NCI-H2171 treated with DMSO at 0.1 percent for 48 hours (cell line): ENCODE data around the gene AACS.
A peak's percentile ranks its signal among the peaks of the same experiment; 100 is the strongest.
"Not testable (repeated sequence)": the region's sequence is repeated elsewhere in the genome, so short reads cannot be mapped to it uniquely, and the experiment has no call there.

Source experiments
- DNase-seq: peaks from one replicate; lab custom pipeline; 2025; lab: John Stamatoyannopoulos, UW

AACS gene

DNA sequence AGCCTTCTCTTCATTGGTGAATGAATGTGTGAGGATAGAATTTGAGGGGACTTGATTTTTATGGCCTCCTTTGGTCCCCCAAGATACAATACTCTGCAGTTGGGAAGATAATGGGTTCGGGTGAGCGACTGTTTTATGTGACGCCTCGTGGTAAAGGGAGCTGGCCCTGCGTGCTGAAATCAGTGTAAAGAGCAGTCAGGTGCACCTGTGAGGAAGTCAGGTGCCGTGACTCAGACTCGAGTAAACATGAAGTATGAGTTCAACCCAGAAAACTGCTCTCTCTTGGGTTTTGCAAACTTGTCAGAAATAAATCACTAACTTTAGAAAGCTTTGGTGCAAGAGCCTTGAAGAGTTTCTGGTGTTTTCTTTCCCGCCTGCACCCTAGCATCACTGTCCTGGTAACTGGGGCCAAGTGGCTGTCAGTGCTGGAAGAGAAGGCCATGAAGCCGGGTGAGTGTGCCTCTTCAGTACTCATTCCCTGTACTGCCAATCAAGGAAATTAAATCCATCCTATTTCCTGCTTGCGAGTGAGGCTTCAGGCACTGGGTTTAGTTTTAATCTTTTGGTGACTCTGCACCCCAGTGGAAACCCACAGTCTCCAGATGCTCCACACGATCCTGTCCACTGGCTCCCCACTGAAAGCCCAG lies 59.2 kb downstream of the AACS start:
- no peak for DNase-seq

DNA sequence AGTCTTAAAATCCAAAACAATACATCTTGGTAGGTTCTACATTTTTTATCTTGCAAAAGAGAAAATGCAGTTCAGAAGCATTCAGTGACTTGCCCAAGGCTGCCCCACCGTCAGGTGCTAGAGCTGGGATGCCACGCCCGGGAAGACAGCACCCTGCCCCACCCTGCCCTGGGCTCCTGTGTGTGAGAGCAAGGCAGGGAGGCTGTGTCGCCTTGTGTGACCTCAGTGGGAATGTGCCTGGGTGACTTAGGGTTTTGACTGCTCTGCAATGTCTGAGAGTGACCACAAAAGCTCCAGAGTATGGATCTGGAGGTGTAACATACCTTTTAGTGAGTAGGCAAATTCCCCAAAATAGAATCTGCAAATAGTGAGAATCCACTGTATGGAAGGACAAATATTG lies 60.0 kb downstream of the AACS start:
- DNase-seq = no peak

DNA sequence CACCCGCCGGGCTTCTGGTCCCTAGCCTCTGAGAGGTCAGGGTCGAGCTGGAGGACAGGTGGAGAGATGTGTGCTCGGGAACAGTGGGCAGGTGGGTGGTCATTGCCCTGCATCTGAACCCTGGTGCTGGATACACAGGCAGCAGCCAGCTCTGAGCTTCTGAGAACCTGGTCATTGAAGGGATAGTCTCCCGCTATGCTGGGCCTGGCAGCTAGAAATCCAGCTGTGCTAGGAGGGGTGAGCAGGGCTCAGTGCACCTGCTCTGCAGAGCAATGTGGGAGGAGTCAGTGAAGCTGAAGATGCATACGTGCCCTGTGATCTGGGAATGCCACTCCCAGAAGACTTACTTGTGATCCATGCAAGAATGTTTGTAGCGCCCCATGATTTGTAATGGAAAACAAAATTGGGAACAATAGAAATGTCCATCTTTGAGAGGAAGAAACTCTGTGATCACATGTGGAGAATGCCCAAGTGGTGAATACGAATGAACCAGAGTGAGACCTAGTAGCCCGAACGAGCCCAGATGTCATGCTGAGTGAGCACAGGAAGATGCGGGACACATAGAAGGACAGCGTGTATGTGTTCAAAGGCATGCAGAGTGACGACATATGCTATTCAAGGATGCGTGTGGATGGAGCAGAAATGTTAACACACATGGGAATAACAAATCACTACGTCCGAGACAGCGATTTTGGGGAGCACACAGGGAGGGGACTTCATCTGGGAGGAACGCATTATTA lies 63.4 kb downstream of the AACS start:
- DNase-seq = no peak

DNA sequence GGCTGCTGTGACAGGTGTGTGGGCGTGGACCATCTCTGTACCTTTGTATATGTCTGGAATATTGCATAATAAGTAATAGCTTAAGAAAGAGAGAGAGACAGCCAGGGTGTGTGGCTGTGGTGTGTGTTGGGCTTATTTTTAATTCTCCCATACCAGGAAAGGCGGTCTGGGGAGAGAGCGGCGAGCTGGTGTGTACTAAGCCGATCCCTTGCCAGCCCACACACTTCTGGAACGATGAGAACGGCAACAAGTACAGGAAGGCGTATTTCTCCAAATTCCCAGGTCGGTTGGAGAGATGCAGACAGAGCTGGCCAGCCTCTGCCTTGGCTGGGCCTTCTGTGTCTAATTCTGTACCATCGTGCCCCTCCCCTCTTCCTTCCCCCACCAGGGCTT lies 63.9 kb downstream of the AACS start:
- no peak for DNase-seq

DNA sequence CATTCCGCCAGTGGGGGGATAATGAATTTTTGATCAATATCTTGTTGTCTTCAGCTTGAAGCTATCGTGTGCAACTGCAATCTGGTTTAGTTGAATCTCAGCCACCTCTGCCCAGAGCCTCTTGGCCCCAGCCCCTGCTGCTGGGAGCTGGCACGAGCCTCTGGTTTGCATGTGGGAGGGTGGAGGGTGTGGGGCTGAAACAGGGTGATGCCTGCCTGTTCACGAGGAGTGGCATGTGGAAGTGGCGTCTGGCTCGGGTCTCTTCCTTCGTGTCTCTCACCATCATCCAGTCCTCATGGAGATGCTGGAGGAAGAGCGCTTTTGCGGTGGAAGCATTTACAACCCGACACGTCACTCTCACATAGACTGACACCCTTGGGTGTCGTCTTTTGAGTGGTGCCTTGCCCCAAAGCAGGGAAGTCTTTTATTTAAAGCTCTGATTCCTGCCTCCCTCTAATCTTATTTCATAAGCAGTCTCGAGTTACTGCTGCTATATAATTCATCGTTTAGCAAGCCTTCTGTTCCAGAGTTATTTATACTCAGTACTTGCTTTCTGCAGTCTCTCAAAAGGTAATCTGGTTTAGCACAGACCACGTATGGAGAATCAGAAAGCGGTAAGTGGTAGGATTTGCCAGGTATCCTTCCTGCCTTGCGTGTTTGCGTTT lies 64.5 kb downstream of the AACS start:
- no peak for DNase-seq

DNA sequence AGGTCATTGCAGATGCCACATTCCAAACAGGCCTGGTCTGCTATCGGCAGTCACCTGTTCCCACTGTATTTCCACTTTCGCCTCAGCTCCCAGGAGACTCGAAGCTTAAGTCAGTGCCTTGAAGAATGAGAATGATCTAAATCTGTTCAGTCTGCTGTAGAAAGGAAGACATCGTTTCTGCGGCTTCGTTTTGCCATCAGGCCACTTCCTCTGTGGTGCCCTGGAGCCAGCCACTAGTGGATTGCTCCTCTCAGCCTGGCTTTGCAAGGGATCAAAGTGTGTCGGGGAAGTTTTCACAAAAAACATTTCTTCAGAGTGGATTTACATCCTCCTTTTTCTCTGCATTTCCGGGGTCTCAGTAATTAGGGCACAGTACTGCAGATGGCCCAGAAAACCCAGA lies 66.7 kb downstream of the AACS start:
- no peak for DNase-seq

DNA sequence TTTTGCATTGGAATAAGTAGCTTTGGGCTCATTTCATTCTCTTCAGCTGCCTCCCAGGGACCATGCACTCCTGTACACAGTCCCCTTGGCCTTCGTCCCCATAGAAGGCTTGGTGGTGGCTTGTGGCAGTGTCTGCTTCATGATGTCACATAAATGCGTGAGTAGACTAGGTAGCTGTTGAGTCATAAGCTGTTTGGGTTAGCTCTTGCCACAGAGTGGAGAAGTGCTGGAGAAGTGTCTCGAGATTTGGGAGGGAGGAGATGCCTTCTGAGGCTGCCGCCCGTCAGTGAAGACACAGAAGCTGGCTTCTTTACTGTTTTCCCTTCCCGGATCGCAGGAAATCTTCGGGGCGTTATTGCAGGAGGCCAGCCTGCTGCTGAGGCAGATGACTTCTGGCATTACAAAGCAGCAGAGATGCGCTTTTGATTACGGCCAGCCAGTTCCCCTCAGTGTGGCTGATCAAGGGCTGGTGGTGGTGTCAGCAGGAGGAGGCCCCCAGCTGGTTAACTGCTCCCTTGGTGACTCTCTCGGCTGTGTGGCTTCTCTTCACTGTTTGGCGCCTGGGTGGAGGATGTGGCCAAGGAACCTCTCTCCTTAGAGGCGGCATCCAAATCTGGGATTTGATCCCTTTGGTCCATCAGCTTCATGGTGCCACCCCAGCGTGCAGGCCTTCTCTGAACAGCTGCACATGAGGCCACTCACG lies 67.6 kb downstream of the AACS start:
- no peak for DNase-seq

DNA sequence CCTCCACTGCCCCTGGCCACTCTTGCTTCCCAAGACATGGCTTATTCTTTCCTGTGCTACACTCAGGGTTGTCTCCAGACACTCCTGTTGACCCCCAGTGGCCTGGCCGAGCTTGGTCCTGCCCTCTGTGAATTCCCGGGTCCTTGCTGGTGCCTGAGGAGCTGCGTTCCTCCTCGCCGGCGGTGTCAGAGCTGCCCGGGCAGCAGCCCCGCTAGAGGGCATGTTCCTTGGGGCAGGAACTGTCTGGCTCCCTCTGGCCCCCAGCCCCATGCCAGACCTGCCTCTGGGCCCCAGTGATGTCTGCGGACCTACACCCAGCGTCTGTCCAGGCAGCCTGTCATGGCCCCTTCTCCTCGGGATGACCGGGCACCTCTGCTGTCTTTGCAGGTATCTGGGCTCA lies 68.4 kb downstream of the AACS start:
- DNase-seq = no peak

DNA sequence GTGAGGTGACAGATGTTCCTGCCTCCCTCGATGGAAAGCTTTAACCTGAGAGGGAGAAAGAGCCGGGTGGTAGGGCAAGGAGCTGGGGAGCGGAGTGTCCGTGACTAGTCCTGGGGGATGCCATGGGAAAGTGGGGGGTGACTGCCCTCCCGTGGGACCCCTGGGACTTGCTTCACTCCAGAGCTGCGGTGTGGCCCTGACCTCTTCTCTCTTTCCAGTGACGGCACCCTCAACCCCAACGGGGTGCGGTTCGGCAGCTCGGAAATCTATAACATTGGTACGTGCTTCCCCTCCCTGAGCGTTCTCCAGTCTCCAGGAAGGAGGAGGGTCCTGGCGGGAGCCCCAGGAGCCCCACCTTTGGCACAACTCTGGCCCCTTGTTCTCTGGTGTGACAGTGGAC lies 69.3 kb downstream of the AACS start:
- no peak for DNase-seq

DNA sequence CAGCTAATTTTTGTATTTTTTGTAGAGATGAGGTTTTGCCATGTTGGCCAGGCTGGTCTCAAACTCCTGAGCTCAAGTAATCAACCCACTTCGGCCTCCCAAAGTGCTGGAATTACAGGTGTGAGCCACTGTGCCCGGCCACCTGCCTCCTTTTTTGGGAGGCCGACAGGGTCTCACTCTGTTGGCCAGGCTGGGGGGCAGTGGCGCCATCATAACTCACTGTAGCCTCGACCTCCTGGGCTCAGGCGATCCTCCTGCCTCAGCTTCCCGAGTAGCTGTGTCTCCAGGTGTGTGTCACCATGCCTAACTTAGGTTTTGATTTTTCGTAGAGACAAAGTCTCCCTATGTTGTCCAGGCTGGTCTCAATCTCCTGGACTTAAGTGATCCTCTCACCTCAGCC lies 70.7 kb downstream of the AACS start:
- no peak for DNase-seq

DNA sequence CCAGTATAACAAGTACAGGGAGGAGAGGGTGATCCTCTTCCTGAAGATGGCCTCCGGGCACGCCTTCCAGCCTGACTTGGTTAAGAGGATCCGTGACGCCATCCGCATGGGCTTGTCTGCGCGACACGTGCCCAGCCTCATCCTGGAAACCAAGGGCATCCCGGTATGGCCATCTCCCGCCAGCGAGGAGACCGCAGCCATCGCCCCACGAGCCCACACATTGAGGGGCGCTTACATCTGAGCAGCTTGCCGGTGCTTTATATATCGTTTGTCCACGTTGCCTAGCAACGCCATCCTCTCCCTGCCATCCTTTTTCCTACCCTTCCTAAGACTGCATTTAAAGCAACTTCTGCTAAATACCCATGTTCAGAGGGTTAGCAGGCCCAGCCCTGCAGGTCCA lies 71.5 kb downstream of the AACS start:
- DNase-seq = no peak

DNA sequence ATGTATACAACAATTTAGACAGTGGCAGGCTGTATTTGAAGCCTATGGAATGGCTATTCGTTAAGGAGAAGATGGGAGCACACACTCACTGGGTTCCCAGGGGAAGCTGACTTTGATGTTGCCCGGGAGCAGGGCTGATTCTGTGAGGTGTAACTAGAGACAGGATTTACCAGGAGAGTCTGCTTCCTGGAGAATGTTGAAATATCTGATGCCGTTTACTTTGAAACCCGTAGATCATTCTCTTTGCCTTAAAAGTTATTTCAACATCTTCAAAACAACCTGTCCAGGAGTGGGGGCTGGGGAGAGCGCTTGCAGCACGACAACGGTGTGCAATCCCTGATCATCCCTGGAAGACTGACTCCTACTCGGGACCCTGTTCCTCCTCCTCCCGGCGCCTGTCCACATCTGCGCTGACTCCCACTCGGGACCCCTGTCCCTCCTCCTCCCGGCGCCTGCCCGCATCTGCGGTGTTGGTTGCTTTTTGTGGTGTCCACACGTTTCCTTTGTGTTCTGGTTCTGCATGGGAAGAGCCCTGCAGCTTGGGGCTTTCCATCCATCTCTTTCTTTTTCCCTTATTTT lies 72.6 kb downstream of the AACS start:
- DNase-seq = no peak

DNA sequence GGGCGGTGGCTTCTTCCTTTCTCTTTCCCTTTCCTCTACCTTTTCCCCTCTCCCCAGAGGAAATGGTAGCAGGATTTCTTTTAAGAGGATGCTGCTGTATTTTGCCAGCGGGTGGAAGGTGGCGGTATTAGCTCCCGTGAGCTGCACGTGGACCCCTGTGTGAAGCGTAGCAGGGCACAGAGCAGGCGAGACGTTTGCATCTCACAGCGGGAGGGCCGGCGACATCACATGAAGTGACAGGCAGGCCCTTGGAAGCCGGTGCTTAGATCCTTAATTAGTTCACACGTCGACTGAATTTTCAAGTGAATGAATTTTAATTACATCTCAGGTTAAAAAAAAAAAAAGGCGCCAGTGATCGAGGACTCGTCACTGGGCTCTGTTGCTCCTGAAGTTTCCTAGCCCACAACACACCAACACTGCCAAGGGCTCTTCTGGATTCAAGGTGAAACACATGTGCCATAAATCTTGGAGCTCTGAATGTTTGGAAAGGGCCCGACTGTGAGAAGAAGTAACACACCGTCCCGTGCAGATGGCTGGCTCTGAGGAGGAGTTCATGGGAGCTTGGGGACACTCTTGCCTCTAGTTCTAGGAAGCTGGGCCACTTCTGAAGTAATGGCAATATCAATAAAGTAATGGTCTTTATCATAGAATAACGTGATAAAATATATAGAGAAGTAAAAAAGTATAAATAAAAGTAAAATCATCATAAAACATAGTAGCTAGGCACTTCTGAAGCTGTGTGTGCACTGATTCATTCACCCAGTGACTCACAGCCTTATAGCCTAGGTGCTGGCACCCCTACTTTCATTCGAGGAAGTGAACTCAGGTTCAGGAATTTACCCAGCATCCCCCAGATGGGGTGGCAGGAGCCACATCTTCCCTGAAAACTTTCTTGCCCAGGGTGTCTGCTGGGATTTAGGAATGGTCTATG lies 75.3 kb downstream of the AACS start:
- peak; percentile 24 for DNase-seq

DNA sequence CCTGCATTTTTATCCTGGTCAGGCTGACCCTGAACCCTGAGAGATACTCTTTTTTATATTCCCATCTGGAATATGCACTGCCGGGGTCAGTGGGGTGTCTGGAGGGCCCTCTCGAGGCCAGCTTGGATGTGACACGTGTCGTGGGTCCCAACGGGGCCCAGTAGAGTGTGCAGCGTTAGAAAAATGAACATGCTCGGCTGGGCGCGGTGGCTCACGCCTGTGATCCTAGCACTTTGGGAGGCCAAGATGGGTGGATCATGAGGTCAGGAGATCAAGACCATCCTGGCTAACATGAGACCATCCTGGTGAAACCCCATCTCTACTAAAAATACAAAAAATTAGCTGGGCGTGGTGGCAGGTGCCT lies 76.0 kb downstream of the AACS start:
- DNase-seq = not testable (repeated sequence)

DNA sequence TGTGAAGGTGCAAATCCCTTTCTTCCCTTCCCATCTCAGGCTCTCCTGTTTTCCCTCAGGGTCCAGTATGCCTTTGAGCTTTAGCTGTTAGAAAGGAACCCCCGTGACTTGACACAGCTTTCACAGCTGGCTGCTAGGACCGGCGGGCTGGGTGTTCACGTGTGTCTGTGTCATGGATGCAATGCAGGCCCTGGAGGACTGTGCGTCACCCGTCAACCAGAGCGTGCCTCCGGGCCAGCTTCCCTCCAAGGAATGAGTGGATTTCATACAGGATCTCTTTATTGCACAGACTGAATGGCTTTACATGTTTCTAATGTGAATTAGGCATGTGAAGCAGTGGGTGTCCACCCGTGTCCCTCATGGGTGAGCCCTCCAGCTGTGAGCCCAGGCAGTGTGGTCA lies 77.4 kb downstream of the AACS start:
- no peak for DNase-seq

DNA sequence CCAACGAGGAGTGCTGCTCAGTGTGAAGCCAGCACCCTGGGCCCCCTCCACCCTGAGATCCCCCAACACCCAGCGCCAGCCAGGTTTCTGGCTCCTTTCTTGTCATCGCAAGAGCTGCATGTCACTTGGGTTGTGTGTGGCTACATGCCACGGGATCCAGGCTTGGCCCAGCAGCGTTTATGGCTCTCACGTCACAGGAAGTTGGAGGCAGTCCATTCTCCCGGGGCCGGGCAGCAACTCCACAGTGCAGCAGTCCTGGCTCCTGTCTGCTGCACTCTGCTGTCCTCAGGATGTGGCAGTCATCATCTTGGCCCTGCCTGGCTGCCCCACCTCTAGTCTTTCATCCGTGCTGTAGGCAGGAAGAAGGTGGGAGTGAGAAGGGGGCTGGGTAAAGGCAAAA lies 78.3 kb downstream of the AACS start:
- DNase-seq = no peak

DNA sequence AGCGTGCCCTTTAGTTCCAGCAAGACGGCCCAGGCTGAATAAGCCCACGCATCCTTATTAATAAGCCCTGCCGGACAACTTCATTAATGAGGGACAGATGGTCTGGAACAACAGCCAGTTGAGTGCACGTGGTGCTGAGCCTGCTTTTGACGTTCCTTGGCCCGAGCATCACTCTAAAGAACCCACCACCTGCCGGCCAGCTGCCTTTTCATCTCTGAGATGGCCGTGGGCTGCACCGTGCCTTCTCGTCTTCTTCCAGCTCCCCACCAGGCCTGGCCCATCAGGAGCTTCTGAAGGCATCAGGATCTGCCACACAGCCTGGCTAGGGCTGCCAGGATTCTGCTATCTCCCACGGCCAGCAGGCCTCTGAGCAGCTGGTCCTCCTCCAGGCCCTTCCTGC lies 80.0 kb downstream of the AACS start:
- DNase-seq = no peak

DNA sequence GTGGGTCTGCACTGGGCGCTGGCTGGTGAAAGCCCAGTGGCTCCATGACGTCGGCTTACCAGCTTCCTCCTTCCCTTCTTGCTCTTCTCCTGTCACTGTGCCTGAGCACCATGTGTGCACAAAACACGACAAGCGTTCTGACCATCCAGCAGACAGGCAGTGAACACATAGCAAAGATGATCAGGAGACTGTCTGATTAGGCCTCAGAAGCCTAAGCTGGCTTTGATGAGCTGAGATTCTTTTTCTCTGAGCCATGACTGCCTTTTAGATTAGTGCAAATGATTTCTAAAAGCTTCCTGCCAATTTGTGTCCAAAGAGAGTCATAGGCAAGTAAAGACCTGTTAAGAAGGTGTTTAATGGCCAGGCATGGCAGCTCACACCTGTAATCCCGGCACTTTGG lies 83.1 kb downstream of the AACS start:
- DNase-seq = no peak

DNA sequence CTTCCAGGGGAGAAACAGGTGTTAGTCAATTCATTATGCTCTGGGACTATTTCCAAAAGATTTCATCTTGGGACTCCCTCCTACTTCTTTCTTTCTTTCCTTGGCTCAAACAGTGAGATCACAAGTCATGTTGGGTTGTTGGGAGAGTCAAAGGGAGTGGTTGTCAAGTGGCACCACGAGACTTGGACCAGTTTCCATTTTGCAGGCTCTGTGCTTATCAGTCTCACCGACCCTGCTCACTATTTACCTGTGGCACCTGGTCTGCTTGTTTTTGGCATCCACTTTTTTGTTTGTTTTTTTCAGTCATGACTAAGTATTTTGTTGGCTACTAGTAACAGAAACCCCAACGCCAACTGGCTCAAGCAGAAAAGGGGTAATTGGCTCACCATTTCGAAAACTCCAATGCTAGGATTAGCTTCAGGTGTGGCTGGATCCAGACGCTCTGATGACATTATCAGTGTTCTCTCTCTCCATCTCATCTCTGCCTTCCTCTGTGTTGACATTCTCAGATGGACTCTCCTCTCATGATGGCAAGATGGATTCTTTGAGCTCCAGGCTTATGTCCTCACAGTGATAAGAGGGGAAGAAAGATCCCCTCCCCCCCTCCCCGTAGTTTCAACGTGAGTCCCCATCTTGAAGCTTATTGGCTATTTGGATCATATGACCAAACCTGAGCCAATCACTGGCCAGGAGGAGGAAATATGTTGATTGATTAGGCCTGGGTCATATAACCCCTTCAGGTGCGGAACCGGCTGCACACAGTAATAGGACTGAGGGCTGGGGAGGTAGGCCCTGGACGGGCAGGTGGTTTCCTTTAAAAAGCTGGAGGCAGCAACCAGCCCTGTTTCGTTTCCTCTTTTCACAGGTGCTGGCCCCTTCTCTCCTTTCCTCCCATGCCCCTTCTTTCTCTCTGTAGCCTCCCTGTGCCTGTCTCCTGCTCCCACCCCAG lies 84.2 kb downstream of the AACS start:
- DNase-seq = no peak

DNA sequence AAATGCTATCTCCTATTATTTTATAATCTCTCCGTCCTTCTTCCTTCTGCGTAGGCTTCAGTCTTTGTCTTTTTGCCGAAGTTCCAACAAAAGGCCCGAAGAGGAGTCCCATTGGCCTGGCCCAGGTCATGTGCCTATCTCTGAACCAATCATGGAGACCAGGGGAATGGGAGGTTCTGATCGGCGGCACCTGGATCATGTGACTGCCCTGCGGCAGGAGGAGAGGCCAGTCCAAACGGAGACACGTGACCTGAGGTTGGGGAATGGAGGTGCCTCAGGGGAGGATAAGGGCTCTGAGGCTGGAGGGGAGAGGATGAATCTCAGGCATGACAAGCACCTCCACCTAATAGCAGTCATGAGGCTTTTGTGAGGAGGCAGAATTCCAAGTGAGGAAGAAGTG lies 86.0 kb downstream of the AACS start:
- no peak for DNase-seq
